Measurements from ENCODE around the gene ZNF451.

ZNF451 gene

GRCh38 chr6:57097596-57097995 is 7.6 kb downstream of the ZNF451 start:
- DNase-seq = no peak

GRCh38 chr6:57102976-57103375 is 13.0 kb downstream of the ZNF451 start:
- no peak for DNase-seq

- DNase-seq = no peak
Observed at GRCh38 chr6:57104336-57104735, 14.3 kb downstream of the ZNF451 start.

GRCh38 chr6:57106990-57107389 is 17.0 kb downstream of the ZNF451 start:
- DNase-seq = no peak

- DNase-seq = no peak
Observed at GRCh38 chr6:57108691-57109090, 18.7 kb downstream of the ZNF451 start.

GRCh38 chr6:57109880-57110279 is 19.9 kb downstream of the ZNF451 start:
- DNase-seq = no peak

- DNase-seq = no peak
Observed at GRCh38 chr6:57113105-57113504, 23.1 kb downstream of the ZNF451 start.

- no peak for DNase-seq
Observed at GRCh38 chr6:57116776-57117175, 26.8 kb downstream of the ZNF451 start.

- no peak for DNase-seq
Observed at GRCh38 chr6:57117796-57118195, 27.8 kb downstream of the ZNF451 start.

GRCh38 chr6:57123111-57123510 is 33.1 kb downstream of the ZNF451 start:
- DNase-seq = no peak

- no peak for DNase-seq
Observed at GRCh38 chr6:57127763-57128162, 37.8 kb downstream of the ZNF451 start.

- no peak for DNase-seq
Observed at GRCh38 chr6:57130661-57131177, 40.7 kb downstream of the ZNF451 start.

GRCh38 chr6:57134954-57135353 is 45.0 kb downstream of the ZNF451 start:
- no peak for DNase-seq

GRCh38 chr6:57135885-57136284 is 45.9 kb downstream of the ZNF451 start:
- DNase-seq = no peak

GRCh38 chr6:57137350-57137749 is 47.4 kb downstream of the ZNF451 start:
- no peak for DNase-seq

- DNase-seq = no peak
Observed at GRCh38 chr6:57138026-57138425, 48.0 kb downstream of the ZNF451 start.

GRCh38 chr6:57141451-57142177 is 51.6 kb downstream of the ZNF451 start:
- no peak for DNase-seq

- DNase-seq = no peak
Observed at GRCh38 chr6:57142178-57142525, 52.2 kb downstream of the ZNF451 start.

- no peak for DNase-seq
Observed at GRCh38 chr6:57143690-57144089, 53.7 kb downstream of the ZNF451 start.

GRCh38 chr6:57147401-57147800 is 57.4 kb downstream of the ZNF451 start:
- no peak for DNase-seq

GRCh38 chr6:57147955-57148858 is 58.2 kb downstream of the ZNF451 start:
- peak in 1 of 2 experiments; percentile 20 for DNase-seq

GRCh38 chr6:57158658-57159057 is 68.7 kb downstream of the ZNF451 start:
- no peak for DNase-seq

GRCh38 chr6:57159127-57159526 is 69.1 kb downstream of the ZNF451 start:
- DNase-seq = no peak

GRCh38 chr6:57162028-57162427 is 72.0 kb downstream of the ZNF451 start:
- DNase-seq = no peak

Data from activated CD4-positive, alpha-beta T cell treated with anti-CD3 and anti-CD28 coated beads, Interleukin-2, amount 50 U/mL, for 48 hours (primary cell).